ENCODE results near the gene YIPF1.

The YIPF1 gene

GRCh38 chr1:53929246-53929960 lies 39.8 kb upstream of the YIPF1 start:
- no peak overlapping the region for H3K4me3 ChIP-seq (ENCODE audit: low read depth, low read length)
- TF ChIP-seq, protein P1, sequence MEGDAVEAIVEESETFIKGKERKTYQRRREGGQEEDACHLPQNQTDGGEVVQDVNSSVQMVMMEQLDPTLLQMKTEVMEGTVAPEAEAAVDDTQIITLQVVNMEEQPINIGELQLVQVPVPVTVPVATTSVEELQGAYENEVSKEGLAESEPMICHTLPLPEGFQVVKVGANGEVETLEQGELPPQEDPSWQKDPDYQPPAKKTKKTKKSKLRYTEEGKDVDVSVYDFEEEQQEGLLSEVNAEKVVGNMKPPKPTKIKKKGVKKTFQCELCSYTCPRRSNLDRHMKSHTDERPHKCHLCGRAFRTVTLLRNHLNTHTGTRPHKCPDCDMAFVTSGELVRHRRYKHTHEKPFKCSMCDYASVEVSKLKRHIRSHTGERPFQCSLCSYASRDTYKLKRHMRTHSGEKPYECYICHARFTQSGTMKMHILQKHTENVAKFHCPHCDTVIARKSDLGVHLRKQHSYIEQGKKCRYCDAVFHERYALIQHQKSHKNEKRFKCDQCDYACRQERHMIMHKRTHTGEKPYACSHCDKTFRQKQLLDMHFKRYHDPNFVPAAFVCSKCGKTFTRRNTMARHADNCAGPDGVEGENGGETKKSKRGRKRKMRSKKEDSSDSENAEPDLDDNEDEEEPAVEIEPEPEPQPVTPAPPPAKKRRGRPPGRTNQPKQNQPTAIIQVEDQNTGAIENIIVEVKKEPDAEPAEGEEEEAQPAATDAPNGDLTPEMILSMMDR (conservative IDR thresholded peaks at IDR 0.05; ENCODE audit: low read depth, low read length), result no peak
- no peak for DNase-seq (ENCODE audit: low read depth)

DNA sequence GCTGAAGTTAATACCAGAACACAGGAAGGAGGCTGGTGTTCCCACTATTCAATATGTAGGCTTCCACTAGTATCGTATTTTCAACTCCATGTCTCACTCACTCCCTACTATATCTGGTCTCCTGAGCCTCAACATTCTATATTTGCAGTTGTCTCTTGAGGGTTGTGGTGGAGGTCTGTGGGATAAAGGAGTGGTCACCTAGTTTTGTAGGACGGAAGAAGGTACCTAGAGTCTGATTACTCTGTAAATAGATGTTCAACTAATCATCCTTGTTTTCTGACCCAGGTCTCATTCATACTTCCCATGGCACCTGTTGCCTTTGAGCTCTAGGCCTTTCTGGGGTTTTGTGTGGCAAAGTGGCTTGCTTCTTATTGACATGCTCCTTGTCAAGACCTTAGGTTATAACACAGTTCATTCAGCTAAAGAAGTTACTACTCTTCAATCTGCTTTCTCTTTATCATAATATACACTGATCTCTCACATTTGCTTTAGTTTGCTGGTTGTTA lies 37.8 kb upstream of the YIPF1 start:
- H3K4me3 ChIP-seq (ENCODE audit: low read depth, low read length), result no peak overlapping the region
- TF ChIP-seq, protein P1 (conservative IDR thresholded peaks at IDR 0.05; ENCODE audit: low read depth, low read length), result no peak
- DNase-seq (ENCODE audit: low read depth), result no peak

DNA sequence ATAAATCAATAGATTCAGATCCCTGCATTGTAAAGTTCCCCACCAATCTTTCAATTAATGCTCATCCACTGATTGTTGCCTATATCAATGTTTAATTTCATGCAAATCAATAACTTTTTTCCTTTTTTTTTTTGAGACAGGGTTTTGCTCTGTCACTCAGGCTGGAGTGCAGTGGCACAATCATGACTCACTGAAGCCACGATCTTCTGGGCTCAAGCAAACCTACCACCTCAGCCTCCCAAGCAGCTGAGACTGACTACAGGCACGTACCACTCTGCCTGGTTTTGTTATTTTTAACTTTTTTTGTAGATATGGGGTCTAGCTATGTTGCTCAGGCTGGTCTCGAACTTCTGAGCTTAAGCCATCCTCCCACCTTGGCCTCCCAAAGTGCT lies 30.1 kb upstream of the YIPF1 start:
- no peak overlapping the region for H3K4me3 ChIP-seq (ENCODE audit: low read depth, low read length)
- DNase-seq (ENCODE audit: low read depth), result peak; percentile 18
- TF ChIP-seq, protein P1 (conservative IDR thresholded peaks at IDR 0.05; ENCODE audit: low read depth, low read length), result no peak

DNA sequence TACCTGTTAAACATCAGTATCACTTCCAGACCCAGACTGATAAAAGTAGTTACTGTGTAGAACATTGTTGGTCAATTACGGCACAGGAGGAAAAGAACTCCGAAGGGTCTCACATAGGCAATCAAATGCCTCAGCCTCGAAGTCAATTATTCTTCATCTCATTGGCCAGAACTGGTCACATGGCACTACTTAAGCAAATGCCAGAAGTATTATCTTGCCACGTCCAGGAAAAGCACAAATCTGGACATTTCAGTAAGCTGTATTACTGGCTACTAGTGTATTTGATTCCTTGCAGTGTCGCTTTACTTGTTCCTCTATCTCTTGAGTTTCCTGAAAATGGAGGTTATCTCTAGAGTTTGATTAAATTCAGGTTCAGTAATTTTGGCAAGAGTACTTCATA lies 28.7 kb upstream of the YIPF1 start:
- TF ChIP-seq, protein P1 (conservative IDR thresholded peaks at IDR 0.05; ENCODE audit: low read depth, low read length), result no peak
- DNase-seq (ENCODE audit: low read depth), result peak; percentile 25

GRCh38 chr1:53913352-53914033 lies 23.9 kb upstream of the YIPF1 start:
- TF ChIP-seq, protein P1 (conservative IDR thresholded peaks at IDR 0.05; ENCODE audit: low read depth, low read length), result no peak
- no peak overlapping the region for H3K4me3 ChIP-seq (ENCODE audit: low read depth, low read length)
- no peak for DNase-seq (ENCODE audit: low read depth)

More for the DNA sequence above, 28.7 kb upstream of the YIPF1 start:
- no peak overlapping the region for H3K4me3 ChIP-seq (ENCODE audit: low read depth, low read length)

- DNase-seq (ENCODE audit: low read depth), result no peak
- TF ChIP-seq, protein P1 (conservative IDR thresholded peaks at IDR 0.05; ENCODE audit: low read depth, low read length), result no peak
Observed at GRCh38 chr1:53911442-53911841, 21.8 kb upstream of the YIPF1 start.

More at GRCh38 chr1:53911442-53911841, 21.8 kb upstream of the YIPF1 start:
- no peak overlapping the region for H3K4me3 ChIP-seq (ENCODE audit: low read depth, low read length)

Data from choroid plexus epithelial cell (primary cell).